Prostate gland (tissue), 2 donors: ENCODE measurements around the gene EPGN. TPM values are rescaled to one million over a fixed set of nuclear protein-coding genes. Genes with fewer than 3 reads are reported as not detected.

Source experiments
- DNase-seq: peaks from one replicate; pipeline ENCODE4 v3.0.0-alpha.2; 2019; ENCODE audit warnings: low spot score
- H3K27ac ChIP-seq, 2 donors: fragments of 200-600 bp; sonication (generic); 2 replicates each; pipeline ENCODE4 v1.5.1; 2017 to 2019
- H3K27me3 ChIP-seq: fragments of 200-600 bp; sonication (generic); replicated peaks from 2 replicates; pipeline ENCODE4 v1.5.1; 2019; ENCODE audit not compliant: insufficient read depth
- H3K36me3 ChIP-seq, 2 donors: fragments of 200-600 bp; sonication (generic); 1 replicate in 1 of 2; 2 replicates in 1 of 2; pipeline versions ENCODE4 v1.5.1 to v1.8.1; 2017 to 2019
- H3K4me1 ChIP-seq: fragments of 200-600 bp; sonication (generic); replicated peaks from 2 replicates; pipeline ENCODE4 v1.5.1; 2019
- H3K4me3 ChIP-seq, 2 donors: fragments of 200-600 bp; sonication (generic); 2 replicates each; pipeline ENCODE4 v1.5.1; 2017 to 2019
- H3K9me3 ChIP-seq: fragments of 200-600 bp; sonication (generic); 2 replicates; pipeline ENCODE4 v1.5.1; 2017
- CTCF ChIP-seq, 4 experiments: fragments of 200-600 bp in 2 of 4; fragments of 450-650 bp in 2 of 4; sonication (generic) in 2 of 4; IDR thresholded peaks; 1 replicate in 3 of 4; 2 replicates in 1 of 4; pipeline ENCODE4 v1.5.1; 2016 to 2019; ENCODE audit warnings: antibody characterized with exemption in 4 of 4, mild to moderate bottlenecking in 2 of 4, moderate library complexity in 2 of 4
- POLR2A ChIP-seq: fragments of 450-650 bp; IDR thresholded peaks from one replicate; pipeline ENCODE4 v1.6.1; 2016; ENCODE audit warnings: antibody characterized with exemption, mild to moderate bottlenecking
- POLR2AphosphoS5 ChIP-seq: sonication (generic); formaldehyde crosslinking; IDR thresholded peaks from one replicate; pipeline ENCODE4 v1.6.1; 2017; ENCODE audit warnings: antibody characterized with exemption
- WGBS: methylation state at CpG from one replicate; pipeline ENCODE4 v1.1.5; 2018; 5-methylcytosine and 5-hydroxymethylcytosine counted together
- intact Hi-C: fragments of 100-400 bp; cut with DNase I; formaldehyde crosslinking; loops from one replicate; pipeline ENCODE4 v1.14.2; 2022
- total RNA-seq, 2 donors: library from RNA; depleted of rRNA; stranded (reverse); fragments of >200 nt; gene quantifications; one replicate each; pipeline ENCODE4 v1.1.0, GENCODE V29; 2016

EPGN gene
- total RNA-seq, 2 donors from 2014 or later, result not detected

- TF ChIP-seq POLR2A (no peak), POLR2AphosphoS5 (no peak), CTCF (IDR thresholded peaks at IDR 0.05) (no peak)
- H3K36me3 ChIP-seq, result no peaks in the 10 kb centered on the region
- no peak overlapping the region for H3K4me3 ChIP-seq
- H3K4me1 ChIP-seq, result no peaks in the 10 kb centered on the region
- no peak overlapping the region for H3K27ac ChIP-seq
- intact Hi-C loops, result no loop called here
- H3K27me3 ChIP-seq, result no peaks in the 10 kb centered on the region
- WGBS, result 71% methylated on average over 1 of the region's 1 CpG
- no peak for DNase-seq
- H3K9me3 ChIP-seq, result no peaks in the 10 kb centered on the region
Measured at GRCh38 chr4:74357965-74358364, 49.7 kb downstream of the EPGN start.

- DNase-seq, result no peak
- intact Hi-C loops, result no loop called here
- H3K4me1 ChIP-seq, result no peaks in the 10 kb centered on the region
- no peaks in the 10 kb centered on the region for H3K27me3 ChIP-seq
- no peaks in the 10 kb centered on the region for H3K36me3 ChIP-seq
- no peaks in the 10 kb centered on the region for H3K9me3 ChIP-seq
- no peak for TF ChIP-seq POLR2AphosphoS5
- no peak for TF ChIP-seq CTCF (IDR thresholded peaks at IDR 0.05)
- no peak for TF ChIP-seq POLR2A
- WGBS, result 68% methylated on average over 4 of the region's 4 CpGs
- no peak overlapping the region for H3K4me3 ChIP-seq
- H3K27ac ChIP-seq, result no peak overlapping the region
Measured at GRCh38 chr4:74361671-74362070, 53.4 kb downstream of the EPGN start.

- H3K27ac ChIP-seq, result no peak overlapping the region
- no peak for TF ChIP-seq POLR2AphosphoS5
- no peak for TF ChIP-seq CTCF (IDR thresholded peaks at IDR 0.05)
- no peak for TF ChIP-seq POLR2A
- 96% methylated on average over 3 of the region's 3 CpGs for WGBS
- intact Hi-C loops, result no loop called here
- no peak overlapping the region for H3K4me3 ChIP-seq
- H3K4me1 ChIP-seq, result no peaks in the 10 kb centered on the region
- no peaks in the 10 kb centered on the region for H3K27me3 ChIP-seq
- DNase-seq, result no peak
- H3K36me3 ChIP-seq, result no peaks in the 10 kb centered on the region
- H3K9me3 ChIP-seq, result no peaks in the 10 kb centered on the region
Measured at GRCh38 chr4:74362347-74362746, 54.1 kb downstream of the EPGN start.

- no peak for DNase-seq
- no peak for TF ChIP-seq POLR2AphosphoS5
- no peak for TF ChIP-seq CTCF (IDR thresholded peaks at IDR 0.05)
- WGBS, result 67% methylated on average over 8 of the region's 8 CpGs
- intact Hi-C loops, result no loop called here
- no peaks in the 10 kb centered on the region for H3K9me3 ChIP-seq
- no peak overlapping the region for H3K4me3 ChIP-seq
- no peaks in the 10 kb centered on the region for H3K4me1 ChIP-seq
- no peak overlapping the region for H3K27ac ChIP-seq
- no peaks in the 10 kb centered on the region for H3K27me3 ChIP-seq
- H3K36me3 ChIP-seq, result no peaks in the 10 kb centered on the region
Measured at GRCh38 chr4:74364256-74364651, 56.0 kb downstream of the EPGN start.

GRCh38 chr4:74364652-74365491 lies 56.6 kb downstream of the EPGN start, which contains the start of gene EREG:
Gene EREG, plus strand, starts transcription at chr4:74365145. Its CDS starts 164 bp downstream, at chr4:74365309.
- H3K27ac ChIP-seq, result no peak within 1 kb of the TSS
- no peaks in the 10 kb centered on the region for H3K9me3 ChIP-seq
- intact Hi-C loops, result no loop called here
- 16% methylated on average over 30 of the region's 40 CpGs for WGBS
- no peaks in the 10 kb centered on the region for H3K4me1 ChIP-seq
- TF ChIP-seq POLR2A, result no peak
- no peak for TF ChIP-seq POLR2AphosphoS5
- TF ChIP-seq CTCF (IDR thresholded peaks at IDR 0.05), result no peak
- H3K4me3 ChIP-seq, result no peak within 1 kb of the TSS
- no peak for DNase-seq
- H3K36me3 ChIP-seq, result no peaks in the 10 kb centered on the region
- H3K27me3 ChIP-seq, result no peaks in the 10 kb centered on the region
